ENCODE results near the gene HNRNPH2.
A peak's percentile ranks its signal among the peaks of the same experiment; 100 is the strongest.

Gene HNRNPH2

GRCh38 chrX:101407748-101408531 lies at the start of gene HNRNPH2, which contains the start of gene GLA:
HNRNPH2 (plus strand) TSS chrX:101408222; CDS start chrX:101411989, 3,767 bp downstream.
GLA (minus strand) TSS chrX:101407925; CDS start chrX:101407903, 22 bp downstream.
- peak; percentile 96 for DNase-seq

- no peak for DNase-seq
Measured at GRCh38 chrX:101359966-101360365, 48.1 kb upstream of the HNRNPH2 start.

GRCh38 chrX:101360390-101360789 lies 47.6 kb upstream of the HNRNPH2 start:
- no peak for DNase-seq

- DNase-seq = no peak
Measured at GRCh38 chrX:101362116-101362515, 45.9 kb upstream of the HNRNPH2 start.

GRCh38 chrX:101362757-101363156 lies 45.3 kb upstream of the HNRNPH2 start:
- DNase-seq = no peak

GRCh38 chrX:101365301-101365795 lies 42.7 kb upstream of the HNRNPH2 start:
- DNase-seq = no peak

- no peak for DNase-seq
Measured at GRCh38 chrX:101368800-101369199, 39.2 kb upstream of the HNRNPH2 start.

GRCh38 chrX:101369687-101370086 lies 38.3 kb upstream of the HNRNPH2 start:
- no peak for DNase-seq

GRCh38 chrX:101370888-101371504 lies 37.0 kb upstream of the HNRNPH2 start:
- no peak for DNase-seq

- no peak for DNase-seq
Measured at GRCh38 chrX:101377547-101377946, 30.5 kb upstream of the HNRNPH2 start.

GRCh38 chrX:101383679-101384205 lies 24.3 kb upstream of the HNRNPH2 start:
- no peak for DNase-seq

GRCh38 chrX:101385026-101385684 lies 22.9 kb upstream of the HNRNPH2 start:
- DNase-seq = no peak

- no peak for DNase-seq
Measured at GRCh38 chrX:101385795-101386541, 22.1 kb upstream of the HNRNPH2 start, which contains the start of gene BTK. BTK (minus strand) TSS chrX:101386191; CDS start chrX:101375284, 10,907 bp downstream.

- no peak for DNase-seq
Measured at GRCh38 chrX:101386542-101386885, 21.5 kb upstream of the HNRNPH2 start.

- no peak for DNase-seq
Measured at GRCh38 chrX:101388604-101389003, 19.4 kb upstream of the HNRNPH2 start.

- peak; percentile 85 for DNase-seq
Measured at GRCh38 chrX:101390664-101391525, 17.1 kb upstream of the HNRNPH2 start, which contains the start of gene RPL36A. RPL36A (plus strand) TSS chrX:101391011; CDS start chrX:101391044, 33 bp downstream.

GRCh38 chrX:101391831-101392230 lies 16.2 kb upstream of the HNRNPH2 start:
- no peak for DNase-seq

GRCh38 chrX:101393530-101394305 lies 14.3 kb upstream of the HNRNPH2 start:
- no peak for DNase-seq

GRCh38 chrX:101394372-101394771 lies 13.7 kb upstream of the HNRNPH2 start:
- DNase-seq = no peak

- DNase-seq = no peak
Measured at GRCh38 chrX:101395789-101396188, 12.2 kb upstream of the HNRNPH2 start.

- DNase-seq = no peak
Measured at GRCh38 chrX:101397779-101398178, 10.2 kb upstream of the HNRNPH2 start.

All from DMS153 (cell line).